HEK293 (cell line): Measurements from ENCODE around the gene CPNE5.

Source experiments
- CTCF ChIA-PET: fragments of 350-600 bp; formaldehyde crosslinking; extraction: SDS; loops from one replicate; lab custom pipeline; 2021; ENCODE audit warnings: antibody characterized with exemption; lab: Yijun Ruan, JAX
- POLR2A ChIA-PET: fragments of 300-600 bp; formaldehyde crosslinking; extraction: SDS; loops from one replicate; lab custom pipeline; 2020; ENCODE audit warnings: antibody characterized with exemption, inconsistent platforms; lab: Yijun Ruan, JAX
- H3K27ac ChIP-seq: fragments of 200-500 bp; sonication (Bioruptor generic); 2 replicates; pipeline ENCODE4 v1.5.1; 2014; ENCODE audit warnings: low read depth, low read length, control low read depth, inconsistent platforms; ENCODE audit errors: extremely low read depth
- H3K36me3 ChIP-seq, 2 experiments: fragments of 200-500 bp in 1 of 2; sonication (Bioruptor generic) in 1 of 2; 1 replicate in 1 of 2; 2 replicates in 1 of 2; pipeline ENCODE4 v1.5.1; 2014 to 2017; ENCODE audit warnings: inconsistent platforms in 2 of 2, low read length in 2 of 2; ENCODE audit not compliant: control insufficient read depth in 2 of 2, insufficient read depth in 1 of 2
- H3K4me1 ChIP-seq: fragments of 200-500 bp; sonication (Bioruptor generic); 2 replicates; pipeline ENCODE4 v1.5.1; 2014; ENCODE audit warnings: mild to moderate bottlenecking, low read length, inconsistent platforms; ENCODE audit not compliant: control insufficient read depth, insufficient read depth
- H3K4me3 ChIP-seq: 2 replicates; pipeline ENCODE4 v1.5.1; 2011; ENCODE audit warnings: low read depth, mild to moderate bottlenecking, control low read depth, low read length, moderate library complexity
- H3K9me3 ChIP-seq: fragments of 200-500 bp; sonication (Bioruptor generic); 2 replicates; pipeline ENCODE4 v1.5.1; 2014; ENCODE audit warnings: low read depth, low read length, inconsistent platforms; ENCODE audit not compliant: control insufficient read depth, insufficient read depth
- AEBP2 ChIP-seq: fragments of 450-650 bp; formaldehyde crosslinking; IDR thresholded peaks from 2 replicates; pipeline ENCODE4 v1.5.1; 2016; ENCODE audit warnings: missing biosample characterization, missing genetic modification characterization, borderline replicate concordance
- PRDM4 ChIP-seq: fragments of 450-650 bp; formaldehyde crosslinking; IDR thresholded peaks from 2 replicates; pipeline ENCODE4 v1.5.1; 2017; ENCODE audit warnings: missing biosample characterization, missing genetic modification characterization
- SCRT1 ChIP-seq: fragments of 450-650 bp; formaldehyde crosslinking; IDR thresholded peaks from 2 replicates; pipeline ENCODE4 v1.5.1; 2016; ENCODE audit warnings: missing biosample characterization, missing genetic modification characterization, borderline replicate concordance
- SCRT2 ChIP-seq: fragments of 450-650 bp; formaldehyde crosslinking; IDR thresholded peaks from 2 replicates; pipeline ENCODE4 v1.5.1; 2016; ENCODE audit warnings: missing biosample characterization, missing genetic modification characterization
- TRIM28 ChIP-seq: IDR thresholded peaks from 2 replicates; pipeline ENCODE4 v1.6.1; 2011; ENCODE audit warnings: low read length, control low read depth, borderline replicate concordance
- ZFP41 ChIP-seq: fragments of 450-650 bp; formaldehyde crosslinking; IDR thresholded peaks from 2 replicates; pipeline ENCODE4 v1.5.1; 2016; ENCODE audit warnings: missing biosample characterization, missing genetic modification characterization, borderline replicate concordance
- ZIC2 ChIP-seq: fragments of 450-650 bp; formaldehyde crosslinking; IDR thresholded peaks from 2 replicates; pipeline ENCODE4 v1.5.1; 2016; ENCODE audit warnings: missing biosample characterization, missing genetic modification characterization
- ZNF19 ChIP-seq: fragments of 450-650 bp; formaldehyde crosslinking; IDR thresholded peaks from 2 replicates; pipeline ENCODE4; 2016; ENCODE audit warnings: missing biosample characterization, missing genetic modification characterization, low read depth
- ZNF274 ChIP-seq, 2 experiments: fragments of 200-500 bp in 1 of 2; fragments of 450-650 bp in 1 of 2; sonication (Bioruptor generic) in 1 of 2; formaldehyde crosslinking in 1 of 2; IDR thresholded peaks; 2 replicates each; pipeline versions ENCODE4 v1.5.1 to v1.6.1; 2014 to 2016; ENCODE audit warnings: borderline replicate concordance in 1 of 2, inconsistent platforms in 1 of 2, low read length in 1 of 2, missing biosample characterization in 1 of 2, missing genetic modification characterization in 1 of 2
- ZNF341 ChIP-seq: fragments of 450-650 bp; formaldehyde crosslinking; IDR thresholded peaks from 2 replicates; pipeline ENCODE4; 2016; ENCODE audit warnings: low read depth, missing biosample characterization, missing genetic modification characterization
- ZNF560 ChIP-seq: fragments of 450-650 bp; formaldehyde crosslinking; IDR thresholded peaks from 2 replicates; pipeline ENCODE4 v1.5.1; 2017; ENCODE audit warnings: missing biosample characterization, missing genetic modification characterization, borderline replicate concordance
- ZNF645 ChIP-seq: fragments of 450-650 bp; formaldehyde crosslinking; IDR thresholded peaks from 2 replicates; pipeline ENCODE4; 2016; ENCODE audit warnings: missing biosample characterization, missing genetic modification characterization
- ZNF843 ChIP-seq: fragments of 450-650 bp; formaldehyde crosslinking; IDR thresholded peaks from 2 replicates; pipeline ENCODE4 v1.5.1; 2016; ENCODE audit warnings: missing biosample characterization, missing genetic modification characterization
- ZSCAN16 ChIP-seq: fragments of 450-650 bp; formaldehyde crosslinking; IDR thresholded peaks from 2 replicates; pipeline ENCODE4 v1.5.1; 2016; ENCODE audit warnings: missing biosample characterization, missing genetic modification characterization
- ZSCAN18 ChIP-seq: fragments of 450-650 bp; formaldehyde crosslinking; IDR thresholded peaks from 2 replicates; pipeline ENCODE4 v1.5.1; 2016; ENCODE audit warnings: missing biosample characterization, missing genetic modification characterization
- TF ChIP-seq, protein P1 (sequence below): fragments of 450-650 bp; formaldehyde crosslinking; IDR thresholded peaks from 2 replicates; pipeline ENCODE4 v1.5.1; 2016; ENCODE audit warnings: missing biosample characterization, missing genetic modification characterization
- TF ChIP-seq, protein P2 (sequence below): fragments of 450-650 bp; formaldehyde crosslinking; IDR thresholded peaks from 2 replicates; pipeline ENCODE4 v1.5.1; 2016; ENCODE audit warnings: missing biosample characterization, missing genetic modification characterization, low read depth
- TF ChIP-seq, protein P3 (sequence below): fragments of 450-650 bp; formaldehyde crosslinking; IDR thresholded peaks from 2 replicates; pipeline ENCODE4 v1.5.1; 2016; ENCODE audit warnings: missing biosample characterization, missing genetic modification characterization

The CPNE5 gene

DNA sequence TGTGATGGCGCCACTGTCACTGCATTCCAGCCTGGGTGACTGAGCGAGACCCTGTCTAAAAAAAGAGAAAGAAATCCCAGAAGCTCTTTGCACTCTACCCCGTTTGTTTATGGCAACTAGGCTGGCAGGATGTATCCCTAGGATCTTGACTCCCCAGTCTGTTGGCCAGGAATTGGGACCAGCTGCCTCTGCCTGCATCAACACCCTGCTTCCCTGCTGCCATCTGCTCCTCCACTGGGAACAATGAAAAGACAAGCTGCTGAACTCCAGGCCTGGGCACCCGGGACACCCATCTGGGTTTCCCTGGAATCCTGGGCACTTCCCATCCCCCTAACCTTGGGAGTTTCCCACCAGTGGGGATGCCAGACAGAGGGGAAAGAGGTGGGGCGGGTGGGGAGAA lies 64.9 kb downstream of the CPNE5 start (continued):
- TF ChIP-seq, protein P1, sequence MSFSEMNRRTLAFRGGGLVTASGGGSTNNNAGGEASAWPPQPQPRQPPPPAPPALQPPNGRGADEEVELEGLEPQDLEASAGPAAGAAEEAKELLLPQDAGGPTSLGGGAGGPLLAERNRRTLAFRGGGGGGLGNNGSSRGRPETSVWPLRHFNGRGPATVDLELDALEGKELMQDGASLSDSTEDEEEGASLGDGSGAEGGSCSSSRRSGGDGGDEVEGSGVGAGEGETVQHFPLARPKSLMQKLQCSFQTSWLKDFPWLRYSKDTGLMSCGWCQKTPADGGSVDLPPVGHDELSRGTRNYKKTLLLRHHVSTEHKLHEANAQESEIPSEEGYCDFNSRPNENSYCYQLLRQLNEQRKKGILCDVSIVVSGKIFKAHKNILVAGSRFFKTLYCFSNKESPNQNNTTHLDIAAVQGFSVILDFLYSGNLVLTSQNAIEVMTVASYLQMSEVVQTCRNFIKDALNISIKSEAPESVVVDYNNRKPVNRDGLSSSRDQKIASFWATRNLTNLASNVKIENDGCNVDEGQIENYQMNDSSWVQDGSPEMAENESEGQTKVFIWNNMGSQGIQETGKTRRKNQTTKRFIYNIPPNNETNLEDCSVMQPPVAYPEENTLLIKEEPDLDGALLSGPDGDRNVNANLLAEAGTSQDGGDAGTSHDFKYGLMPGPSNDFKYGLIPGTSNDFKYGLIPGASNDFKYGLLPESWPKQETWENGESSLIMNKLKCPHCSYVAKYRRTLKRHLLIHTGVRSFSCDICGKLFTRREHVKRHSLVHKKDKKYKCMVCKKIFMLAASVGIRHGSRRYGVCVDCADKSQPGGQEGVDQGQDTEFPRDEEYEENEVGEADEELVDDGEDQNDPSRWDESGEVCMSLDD (tag by site-specific recombination): no peak
- TF ChIP-seq ZSCAN18 (tag by site-specific recombination) (no peak), ZNF560 (tag by site-specific recombination) (no peak), ZNF341 (no peak), ZSCAN16 (no peak), ZFP41 (tag by site-specific recombination) (no peak), ZNF274 (IDR thresholded peaks at IDR 0.05; ENCODE audit: low read length) (no peak), ZNF274 (tag by site-specific recombination; IDR thresholded peaks at IDR 0.05; ENCODE audit: borderline replicate concordance) (no peak), AEBP2 (tag by site-specific recombination) (no peak)
- TF ChIP-seq, protein P2, sequence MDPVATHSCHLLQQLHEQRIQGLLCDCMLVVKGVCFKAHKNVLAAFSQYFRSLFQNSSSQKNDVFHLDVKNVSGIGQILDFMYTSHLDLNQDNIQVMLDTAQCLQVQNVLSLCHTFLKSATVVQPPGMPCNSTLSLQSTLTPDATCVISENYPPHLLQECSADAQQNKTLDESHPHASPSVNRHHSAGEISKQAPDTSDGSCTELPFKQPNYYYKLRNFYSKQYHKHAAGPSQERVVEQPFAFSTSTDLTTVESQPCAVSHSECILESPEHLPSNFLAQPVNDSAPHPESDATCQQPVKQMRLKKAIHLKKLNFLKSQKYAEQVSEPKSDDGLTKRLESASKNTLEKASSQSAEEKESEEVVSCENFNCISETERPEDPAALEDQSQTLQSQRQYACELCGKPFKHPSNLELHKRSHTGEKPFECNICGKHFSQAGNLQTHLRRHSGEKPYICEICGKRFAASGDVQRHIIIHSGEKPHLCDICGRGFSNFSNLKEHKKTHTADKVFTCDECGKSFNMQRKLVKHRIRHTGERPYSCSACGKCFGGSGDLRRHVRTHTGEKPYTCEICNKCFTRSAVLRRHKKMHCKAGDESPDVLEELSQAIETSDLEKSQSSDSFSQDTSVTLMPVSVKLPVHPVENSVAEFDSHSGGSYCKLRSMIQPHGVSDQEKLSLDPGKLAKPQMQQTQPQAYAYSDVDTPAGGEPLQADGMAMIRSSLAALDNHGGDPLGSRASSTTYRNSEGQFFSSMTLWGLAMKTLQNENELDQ (tag by site-specific recombination): no peak
- TF ChIP-seq, protein P3, sequence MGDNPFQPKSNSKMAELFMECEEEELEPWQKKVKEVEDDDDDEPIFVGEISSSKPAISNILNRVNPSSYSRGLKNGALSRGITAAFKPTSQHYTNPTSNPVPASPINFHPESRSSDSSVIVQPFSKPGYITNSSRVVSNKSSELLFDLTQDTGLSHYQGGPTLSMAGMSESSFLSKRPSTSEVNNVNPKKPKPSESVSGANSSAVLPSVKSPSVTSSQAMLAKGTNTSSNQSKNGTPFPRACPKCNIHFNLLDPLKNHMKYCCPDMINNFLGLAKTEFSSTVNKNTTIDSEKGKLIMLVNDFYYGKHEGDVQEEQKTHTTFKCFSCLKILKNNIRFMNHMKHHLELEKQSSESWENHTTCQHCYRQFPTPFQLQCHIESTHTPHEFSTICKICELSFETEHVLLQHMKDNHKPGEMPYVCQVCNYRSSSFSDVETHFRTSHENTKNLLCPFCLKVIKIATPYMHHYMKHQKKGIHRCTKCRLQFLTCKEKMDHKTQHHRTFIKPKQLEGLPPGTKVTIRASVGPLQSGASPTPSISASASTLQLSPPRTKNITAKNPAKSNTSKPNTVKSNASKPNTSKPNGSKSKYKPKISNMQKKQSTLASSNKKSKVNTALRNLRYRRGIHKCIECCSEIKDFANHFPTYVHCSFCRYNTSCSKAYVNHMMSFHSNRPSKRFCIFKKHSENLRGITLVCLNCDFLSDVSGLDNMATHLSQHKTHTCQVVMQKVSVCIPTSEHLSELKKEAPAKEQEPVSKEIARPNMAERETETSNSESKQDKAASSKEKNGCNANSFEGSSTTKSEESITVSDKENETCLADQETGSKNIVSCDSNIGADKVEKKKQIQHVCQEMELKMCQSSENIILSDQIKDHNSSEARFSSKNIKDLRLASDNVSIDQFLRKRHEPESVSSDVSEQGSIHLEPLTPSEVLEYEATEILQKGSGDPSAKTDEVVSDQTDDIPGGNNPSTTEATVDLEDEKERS (tag by site-specific recombination): no peak

DNA sequence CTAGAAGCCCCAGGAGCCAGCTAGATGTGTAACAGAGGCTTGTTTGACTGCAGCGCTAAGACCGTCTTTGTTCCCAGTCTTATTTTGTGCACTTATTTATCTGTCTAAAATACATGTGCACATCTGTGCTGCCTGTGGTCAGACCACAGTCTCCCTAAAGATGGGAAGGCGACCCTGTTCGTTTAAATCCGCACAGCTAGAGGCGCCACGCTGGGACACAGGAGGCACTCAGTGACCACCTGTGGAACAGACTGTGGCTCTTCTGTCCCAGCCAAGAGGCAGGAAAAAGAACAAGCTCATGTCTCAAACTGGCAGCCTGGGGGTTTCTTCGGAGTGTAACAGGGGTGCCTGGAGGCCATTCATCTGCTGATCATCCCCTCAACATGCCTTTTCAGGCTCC lies 66.8 kb downstream of the CPNE5 start:
- no peak for TF ChIP-seq ZNF645 (tag by site-specific recombination)
- no peak for TF ChIP-seq SCRT1 (tag by site-specific recombination)
- no peak for TF ChIP-seq TRIM28
- TF ChIP-seq ZNF19 (tag by site-specific recombination): no peak
- TF ChIP-seq ZIC2 (tag by site-specific recombination): peak; percentile 41
- no peak for TF ChIP-seq ZNF843 (tag by site-specific recombination)
- TF ChIP-seq SCRT2 (tag by site-specific recombination): peak; percentile 76
- no peak for TF ChIP-seq PRDM4 (tag by site-specific recombination)
- H3K4me1 ChIP-seq: no peaks in the 10 kb centered on the region
- no peak overlapping the region for H3K27ac ChIP-seq
- H3K9me3 ChIP-seq: no peaks in the 10 kb centered on the region
- ChIA-PET CTCF (interaction anchor here (0.6 to 13.1 kb wide), 10 partner anchors 10 to 439 kb away, joined by 3 to 298 read pairs (median 5); partner anchors contain the start of gene FGD2), POLR2A (interaction anchor here (0.6 kb wide), 1 partner anchor 21 kb away, joined by 4 read pairs; no protein-coding TSS in a partner anchor)
- H3K36me3 ChIP-seq: no peaks in the 10 kb centered on the region
- H3K4me3 ChIP-seq: no peak overlapping the region
